ENCODE measurements around the gene ZSCAN30.
A peak's percentile ranks its signal among the peaks of the same experiment; 100 is the strongest.

The ZSCAN30 gene

DNA sequence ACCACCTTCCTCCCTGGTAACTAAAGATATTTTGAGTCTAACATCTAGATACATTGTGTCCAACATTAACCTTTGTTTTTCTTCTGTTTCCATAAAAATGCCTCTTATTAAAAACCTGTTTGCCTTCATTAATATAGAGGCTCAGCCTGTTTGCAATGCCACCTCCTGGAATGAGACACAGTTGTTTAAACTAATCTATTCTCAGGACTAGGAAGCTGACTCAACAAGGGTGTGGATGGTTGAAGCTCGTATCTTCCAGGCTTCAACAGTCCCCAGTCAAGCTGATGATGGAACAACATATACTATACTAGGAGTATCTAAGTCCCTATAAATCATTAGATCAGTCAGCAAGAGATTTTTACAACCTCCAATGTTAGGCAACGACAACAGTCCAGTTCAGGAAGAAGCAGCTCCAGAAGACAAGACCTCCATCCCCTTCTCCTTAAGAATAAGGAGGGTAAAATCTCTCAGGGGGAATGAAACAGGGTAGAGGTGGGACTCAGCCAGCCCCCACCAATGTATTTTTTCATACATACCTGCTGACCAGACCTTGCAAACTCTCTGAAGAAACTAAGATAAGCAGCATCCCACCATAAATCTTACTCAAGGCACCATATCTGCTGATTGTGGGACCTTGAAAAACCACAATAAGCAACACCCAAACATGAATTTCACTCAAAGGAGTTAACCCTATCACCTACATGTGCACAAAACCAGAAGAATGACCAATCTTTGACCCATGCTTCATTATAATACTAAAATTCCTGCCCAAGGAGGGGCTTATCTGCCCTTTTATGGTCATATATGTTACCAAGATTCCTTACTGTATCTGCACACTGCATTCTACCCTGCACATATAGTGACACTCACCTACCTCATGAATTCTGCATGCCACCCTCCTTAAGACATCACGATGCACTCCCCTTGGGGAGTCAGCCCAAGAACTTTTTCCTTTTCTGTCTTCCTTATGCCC is 32.7 kb upstream of the ZSCAN30 start:
- no peak overlapping the region for H3K27ac ChIP-seq (ENCODE audit: low read length)
- no peaks in the 10 kb centered on the region for H3K36me3 ChIP-seq (ENCODE audit: control insufficient read depth, insufficient read depth, low read length)
- no peaks in the 10 kb centered on the region for H3K27me3 ChIP-seq (ENCODE audit: control insufficient read depth, insufficient read depth, low read length)
- no peak for DNase-seq (ENCODE audit: low read depth, low spot score)
- no CpG with 5 or more reads among the region's 3 CpGs for WGBS (ENCODE audit: insufficient coverage, insufficient read length)
- H3K4me3 ChIP-seq (ENCODE audit: low read length) = no peak overlapping the region
- no peaks in the 10 kb centered on the region for H3K4me1 ChIP-seq (ENCODE audit: control insufficient read depth, insufficient read depth, low read length)
- no peaks in the 10 kb centered on the region for H3K9me3 ChIP-seq (ENCODE audit: control insufficient read depth, insufficient read depth, low read length)

DNA sequence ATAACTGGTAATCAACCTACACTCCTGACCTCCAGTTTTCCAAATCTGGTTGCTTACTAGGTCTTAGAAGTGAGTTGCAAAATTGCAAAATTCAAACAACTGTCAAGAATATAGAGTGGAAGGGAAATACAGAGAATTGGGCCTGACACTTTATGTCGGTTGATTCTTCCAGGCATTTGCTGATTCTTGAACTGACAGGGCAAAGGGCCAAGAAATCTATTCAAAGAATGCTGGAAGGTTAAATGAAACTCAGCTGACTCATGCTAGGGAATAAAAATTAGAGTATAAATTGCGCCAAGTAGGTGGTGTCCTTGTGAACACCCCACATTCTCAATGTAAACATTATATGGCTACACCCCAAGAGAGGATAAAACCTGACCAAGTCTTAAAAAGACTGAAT is 21.5 kb upstream of the ZSCAN30 start:
- Histone ChIP-seq H3K36me3 (ENCODE audit: control insufficient read depth, insufficient read depth, low read length) (peaks cover 4% of the 10 kb centered on the region; the same call in 1 of the 2 replicates), H3K4me1 (ENCODE audit: control insufficient read depth, insufficient read depth, low read length) (no peaks in the 10 kb centered on the region), H3K4me3 (ENCODE audit: low read length) (no peak overlapping the region), H3K27me3 (ENCODE audit: control insufficient read depth, insufficient read depth, low read length) (no peaks in the 10 kb centered on the region), H3K9me3 (ENCODE audit: control insufficient read depth, insufficient read depth, low read length) (peaks cover 1% of the 10 kb centered on the region; the same call in 1 of the 2 replicates), H3K27ac (ENCODE audit: low read length) (no peak overlapping the region)
- WGBS (ENCODE audit: insufficient coverage, insufficient read length) = no CpG with 5 or more reads among the region's 2 CpGs
- DNase-seq (ENCODE audit: low read depth, low spot score) = no peak

DNA sequence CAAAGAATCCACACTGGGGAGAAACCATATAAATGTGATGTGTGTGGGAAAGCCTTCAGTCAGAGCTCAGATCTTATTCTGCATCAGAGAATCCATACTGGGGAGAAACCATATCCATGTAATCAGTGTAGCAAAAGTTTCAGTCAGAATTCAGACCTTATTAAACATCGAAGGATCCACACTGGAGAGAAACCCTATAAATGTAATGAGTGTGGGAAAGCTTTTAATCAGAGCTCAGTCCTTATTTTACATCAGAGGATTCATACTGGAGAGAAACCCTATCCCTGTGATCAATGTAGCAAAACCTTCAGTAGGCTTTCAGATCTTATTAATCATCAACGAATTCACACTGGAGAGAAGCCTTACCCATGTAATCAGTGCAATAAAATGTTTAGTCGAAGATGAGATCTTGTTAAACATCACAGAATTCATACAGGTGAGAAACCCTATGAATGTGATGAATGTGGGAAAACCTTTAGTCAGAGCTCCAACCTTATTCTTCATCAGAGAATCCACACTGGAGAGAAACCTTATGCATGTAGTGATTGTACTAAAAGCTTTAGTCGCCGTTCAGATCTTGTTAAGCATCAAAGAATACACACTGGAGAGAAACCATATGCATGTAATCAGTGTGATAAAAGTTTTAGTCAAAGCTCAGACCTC is 16.7 kb upstream of the ZSCAN30 start:
- Histone ChIP-seq H3K36me3 (ENCODE audit: control insufficient read depth, insufficient read depth, low read length) (peaks cover 4% of the 10 kb centered on the region; the same call in 1 of the 2 replicates), H3K27me3 (ENCODE audit: control insufficient read depth, insufficient read depth, low read length) (no peaks in the 10 kb centered on the region), H3K27ac (ENCODE audit: low read length) (no peak overlapping the region), H3K4me1 (ENCODE audit: control insufficient read depth, insufficient read depth, low read length) (no peaks in the 10 kb centered on the region), H3K4me3 (ENCODE audit: low read length) (no peak overlapping the region), H3K9me3 (ENCODE audit: control insufficient read depth, insufficient read depth, low read length) (peaks cover 1% of the 10 kb centered on the region; the same call in 1 of the 2 replicates)
- no peak for DNase-seq (ENCODE audit: low read depth, low spot score)
- no CpG with 5 or more reads among the region's 5 CpGs for WGBS (ENCODE audit: insufficient coverage, insufficient read length)

DNA sequence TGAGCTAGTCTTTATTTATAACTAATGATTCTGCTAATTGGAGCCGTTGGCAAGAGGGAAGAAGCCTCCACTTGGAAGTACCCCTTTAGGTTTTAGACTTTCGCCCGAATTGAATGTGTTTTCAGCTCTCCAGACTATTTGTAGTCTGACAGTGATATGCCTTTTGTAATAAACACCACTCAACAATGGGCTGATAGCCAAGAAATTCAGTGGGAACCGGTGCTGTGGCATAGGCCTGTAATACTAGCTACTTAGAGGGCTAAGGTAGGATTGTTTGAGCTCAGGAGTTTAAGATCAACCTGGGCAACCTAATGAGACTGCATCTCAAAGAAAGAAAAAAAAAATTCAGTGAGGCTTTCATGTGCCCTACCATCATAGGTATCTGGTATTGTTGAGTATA is 13.6 kb upstream of the ZSCAN30 start:
- Histone ChIP-seq H3K9me3 (ENCODE audit: control insufficient read depth, insufficient read depth, low read length) (peaks cover 1% of the 10 kb centered on the region; the same call in 1 of the 2 replicates), H3K27ac (ENCODE audit: low read length) (no peak overlapping the region), H3K27me3 (ENCODE audit: control insufficient read depth, insufficient read depth, low read length) (no peaks in the 10 kb centered on the region), H3K36me3 (ENCODE audit: control insufficient read depth, insufficient read depth, low read length) (peaks cover 4% of the 10 kb centered on the region; the same call in 1 of the 2 replicates), H3K4me1 (ENCODE audit: control insufficient read depth, insufficient read depth, low read length) (no peaks in the 10 kb centered on the region), H3K4me3 (ENCODE audit: low read length) (no peak overlapping the region)
- no CpG with 5 or more reads among the region's 4 CpGs for WGBS (ENCODE audit: insufficient coverage, insufficient read length)
- DNase-seq (ENCODE audit: low read depth, low spot score) = no peak

DNA sequence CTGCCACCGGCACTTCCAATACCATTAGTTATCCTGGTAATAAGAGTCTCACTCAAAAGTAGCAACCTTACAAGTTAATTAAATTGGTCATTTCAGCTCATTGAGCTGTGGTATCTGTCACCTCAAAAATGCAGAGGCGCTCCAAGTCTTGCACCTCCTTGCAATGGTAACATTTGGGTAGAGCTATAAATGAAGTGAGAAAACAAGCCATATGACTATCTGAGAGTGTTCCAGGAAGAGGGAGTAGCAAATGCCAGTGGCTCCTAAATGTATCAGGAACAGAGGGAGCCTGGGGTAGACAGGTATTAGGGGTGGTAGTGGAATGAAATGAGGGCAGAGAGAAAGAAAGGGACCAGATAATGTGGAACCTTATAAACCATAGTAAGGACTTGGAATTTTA is 6.0 kb upstream of the ZSCAN30 start:
- Histone ChIP-seq H3K9me3 (ENCODE audit: control insufficient read depth, insufficient read depth, low read length) (no peaks in the 10 kb centered on the region), H3K36me3 (ENCODE audit: control insufficient read depth, insufficient read depth, low read length) (no peaks in the 10 kb centered on the region), H3K27ac (ENCODE audit: low read length) (no peak overlapping the region), H3K27me3 (ENCODE audit: control insufficient read depth, insufficient read depth, low read length) (no peaks in the 10 kb centered on the region), H3K4me3 (ENCODE audit: low read length) (no peak overlapping the region), H3K4me1 (ENCODE audit: control insufficient read depth, insufficient read depth, low read length) (no peaks in the 10 kb centered on the region)
- WGBS (ENCODE audit: insufficient coverage, insufficient read length) = no CpG with 5 or more reads among the region's 2 CpGs
- no peak for DNase-seq (ENCODE audit: low read depth, low spot score)

DNA sequence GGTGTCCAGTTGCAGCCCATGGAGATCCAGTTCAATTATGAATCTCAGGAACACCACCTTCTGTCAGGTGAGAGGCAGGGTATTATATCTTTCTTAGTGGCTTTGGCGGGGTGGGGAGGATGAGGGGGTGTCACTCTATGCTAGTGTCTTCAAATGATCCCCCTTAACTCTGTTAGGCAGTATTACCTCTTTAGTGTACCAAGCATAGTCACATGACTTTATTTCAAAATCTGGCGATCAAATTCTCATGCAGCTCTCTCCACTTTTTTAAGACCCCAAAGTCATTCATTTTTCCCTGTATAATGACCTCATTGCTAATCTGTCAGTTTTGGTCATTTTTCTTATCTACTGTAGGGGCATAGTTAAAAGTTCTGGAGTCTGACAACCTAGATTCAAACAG is 1.1 kb upstream of the ZSCAN30 start:
- H3K9me3 ChIP-seq (ENCODE audit: control insufficient read depth, insufficient read depth, low read length) = no peaks in the 10 kb centered on the region
- H3K4me1 ChIP-seq (ENCODE audit: control insufficient read depth, insufficient read depth, low read length) = no peaks in the 10 kb centered on the region
- no peak for DNase-seq (ENCODE audit: low read depth, low spot score)
- H3K27me3 ChIP-seq (ENCODE audit: control insufficient read depth, insufficient read depth, low read length) = no peaks in the 10 kb centered on the region
- H3K36me3 ChIP-seq (ENCODE audit: control insufficient read depth, insufficient read depth, low read length) = no peaks in the 10 kb centered on the region
- H3K4me3 ChIP-seq (ENCODE audit: low read length) = no peak overlapping the region
- WGBS (ENCODE audit: insufficient coverage, insufficient read length) = no CpG with 5 or more reads among the region's 2 CpGs
- H3K27ac ChIP-seq (ENCODE audit: low read length) = no peak overlapping the region

DNA sequence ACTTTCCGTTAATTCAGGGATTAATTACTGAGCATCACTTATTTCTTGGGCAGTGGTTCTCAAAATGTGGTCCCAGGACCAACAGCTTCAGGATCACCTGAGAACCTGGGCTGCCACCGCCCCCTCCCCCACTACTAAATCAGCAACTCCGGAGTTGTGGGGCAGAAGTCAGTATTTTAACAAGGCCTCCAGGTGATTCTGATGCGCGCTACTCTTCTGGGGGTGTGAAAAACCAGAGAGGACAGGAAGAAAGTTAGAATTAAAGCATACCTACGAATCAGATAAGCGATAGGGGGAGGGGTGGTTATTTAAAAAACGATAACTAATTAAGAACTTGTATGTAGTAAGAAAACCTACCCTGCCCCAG is 319 bp downstream of the ZSCAN30 start:
- Histone ChIP-seq H3K4me1 (ENCODE audit: control insufficient read depth, insufficient read depth, low read length) (no peaks in the 10 kb centered on the region), H3K27ac (ENCODE audit: low read length) (no peak overlapping the region), H3K36me3 (ENCODE audit: control insufficient read depth, insufficient read depth, low read length) (peaks cover 3% of the 10 kb centered on the region), H3K4me3 (ENCODE audit: low read length) (peak overlapping the region; percentile 43; the same call in 1 of the 2 replicates), H3K9me3 (ENCODE audit: control insufficient read depth, insufficient read depth, low read length) (peaks cover 2% of the 10 kb centered on the region), H3K27me3 (ENCODE audit: control insufficient read depth, insufficient read depth, low read length) (no peaks in the 10 kb centered on the region)
- no CpG with 5 or more reads among the region's 8 CpGs for WGBS (ENCODE audit: insufficient coverage, insufficient read length)
- no peak for DNase-seq (ENCODE audit: low read depth, low spot score)

DNA sequence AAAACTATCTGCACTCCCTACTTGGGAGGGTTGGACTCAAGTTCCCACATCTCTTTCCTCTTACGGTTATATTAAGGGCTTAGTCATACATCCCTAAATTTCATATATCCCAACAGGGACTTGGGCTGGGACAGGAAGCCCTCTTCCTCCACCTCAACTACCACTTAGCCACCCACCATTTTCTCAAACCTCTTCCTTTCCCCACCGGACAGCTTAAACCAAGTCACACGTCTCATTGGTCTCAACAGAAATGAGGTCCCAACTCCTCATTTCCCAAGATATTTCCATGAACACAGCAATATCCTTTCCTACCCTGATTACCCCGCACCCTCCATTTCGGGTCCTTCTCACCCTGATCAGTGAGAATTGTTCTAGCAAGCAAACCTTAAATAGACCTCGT is 736 bp downstream of the ZSCAN30 start:
- no CpG with 5 or more reads among the region's 6 CpGs for WGBS (ENCODE audit: insufficient coverage, insufficient read length)
- Histone ChIP-seq H3K36me3 (ENCODE audit: control insufficient read depth, insufficient read depth, low read length) (peaks cover 5% of the 10 kb centered on the region), H3K27me3 (ENCODE audit: control insufficient read depth, insufficient read depth, low read length) (no peaks in the 10 kb centered on the region), H3K9me3 (ENCODE audit: control insufficient read depth, insufficient read depth, low read length) (peaks cover 4% of the 10 kb centered on the region), H3K4me3 (ENCODE audit: low read length) (peak overlapping the region; percentile 43; the same call in 1 of the 2 replicates), H3K4me1 (ENCODE audit: control insufficient read depth, insufficient read depth, low read length) (no peaks in the 10 kb centered on the region), H3K27ac (ENCODE audit: low read length) (no peak overlapping the region)
- no peak for DNase-seq (ENCODE audit: low read depth, low spot score)

DNA sequence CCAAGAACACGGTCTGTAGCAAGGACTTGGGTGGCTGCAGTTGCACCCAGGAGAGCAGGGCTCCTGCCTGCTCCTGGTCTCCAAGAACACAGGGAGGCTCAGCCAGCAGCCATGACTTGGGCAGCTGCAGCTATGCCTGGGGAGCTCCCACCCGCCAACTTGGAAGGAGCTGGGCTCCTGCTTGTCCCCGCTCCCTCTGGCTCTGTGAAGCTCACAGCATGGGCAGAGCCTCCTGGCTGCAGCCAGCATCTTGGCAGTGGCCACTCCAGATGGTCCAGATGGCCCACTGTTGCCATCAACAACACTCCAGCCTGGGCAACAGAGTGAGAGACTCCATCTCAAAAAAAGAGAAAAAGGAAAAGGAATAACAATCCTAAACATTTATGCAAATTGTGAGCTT is 5.2 kb downstream of the ZSCAN30 start:
- H3K9me3 ChIP-seq (ENCODE audit: control insufficient read depth, insufficient read depth, low read length) = peaks cover 7% of the 10 kb centered on the region
- H3K27me3 ChIP-seq (ENCODE audit: control insufficient read depth, insufficient read depth, low read length) = no peaks in the 10 kb centered on the region
- H3K36me3 ChIP-seq (ENCODE audit: control insufficient read depth, insufficient read depth, low read length) = peaks cover 11% of the 10 kb centered on the region
- DNase-seq (ENCODE audit: low read depth, low spot score) = no peak
- H3K4me1 ChIP-seq (ENCODE audit: control insufficient read depth, insufficient read depth, low read length) = no peaks in the 10 kb centered on the region
- no CpG with 5 or more reads among the region's 3 CpGs for WGBS (ENCODE audit: insufficient coverage, insufficient read length)
- H3K27ac ChIP-seq (ENCODE audit: low read length) = no peak overlapping the region
- no peak overlapping the region for H3K4me3 ChIP-seq (ENCODE audit: low read length)

DNA sequence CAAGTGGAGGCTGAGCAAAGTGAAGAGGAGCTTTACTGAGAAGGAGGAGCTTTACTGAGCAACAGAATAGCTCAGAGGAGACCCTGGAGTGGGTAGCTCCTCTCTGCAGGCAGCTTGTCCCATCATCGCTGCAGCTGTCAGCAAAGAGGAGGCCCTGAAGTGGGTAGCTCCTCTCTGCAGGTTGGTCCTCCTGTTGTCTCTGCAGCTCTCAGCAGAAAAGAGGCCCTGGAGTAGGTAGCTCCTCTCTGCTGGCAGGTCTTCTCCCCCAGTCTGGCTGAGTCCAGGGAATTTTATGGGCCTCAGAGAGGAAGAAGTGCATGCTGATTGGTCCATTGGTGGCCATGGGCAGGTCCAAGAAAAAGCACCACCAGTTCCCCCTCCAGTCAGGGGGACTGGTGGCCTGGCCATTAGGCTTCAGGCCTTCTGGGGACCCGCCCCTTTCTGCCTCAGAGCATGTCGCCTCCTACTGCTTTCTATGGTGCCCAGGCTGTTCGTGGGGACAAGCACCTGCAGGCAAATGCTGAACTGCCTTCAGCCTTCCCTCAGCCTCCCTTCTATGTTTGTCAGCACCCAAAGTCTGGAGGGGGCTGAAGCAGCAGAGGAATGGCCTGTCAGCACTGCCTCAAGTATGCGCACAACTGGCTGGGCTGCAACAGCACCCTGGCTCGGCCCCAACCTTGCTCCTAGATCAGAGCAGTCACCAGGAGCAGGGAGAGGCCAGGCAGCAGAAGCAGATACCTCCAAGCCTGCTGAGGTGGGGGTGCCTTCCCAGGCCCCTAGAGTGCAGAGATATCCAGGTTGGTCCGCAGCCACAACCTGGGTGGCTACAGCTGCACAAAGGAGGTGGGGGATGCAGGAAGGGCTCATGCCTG is 5.9 kb downstream of the ZSCAN30 start:
- H3K9me3 ChIP-seq (ENCODE audit: control insufficient read depth, insufficient read depth, low read length) = peaks cover 7% of the 10 kb centered on the region
- no peaks in the 10 kb centered on the region for H3K27me3 ChIP-seq (ENCODE audit: control insufficient read depth, insufficient read depth, low read length)
- no peaks in the 10 kb centered on the region for H3K4me1 ChIP-seq (ENCODE audit: control insufficient read depth, insufficient read depth, low read length)
- WGBS (ENCODE audit: insufficient coverage, insufficient read length) = no CpG with 5 or more reads among the region's 7 CpGs
- no peak overlapping the region for H3K4me3 ChIP-seq (ENCODE audit: low read length)
- no peak overlapping the region for H3K27ac ChIP-seq (ENCODE audit: low read length)
- no peak for DNase-seq (ENCODE audit: low read depth, low spot score)
- H3K36me3 ChIP-seq (ENCODE audit: control insufficient read depth, insufficient read depth, low read length) = peaks cover 11% of the 10 kb centered on the region
